ENCODE measurements around the gene VPS35L.

The VPS35L gene

DNA sequence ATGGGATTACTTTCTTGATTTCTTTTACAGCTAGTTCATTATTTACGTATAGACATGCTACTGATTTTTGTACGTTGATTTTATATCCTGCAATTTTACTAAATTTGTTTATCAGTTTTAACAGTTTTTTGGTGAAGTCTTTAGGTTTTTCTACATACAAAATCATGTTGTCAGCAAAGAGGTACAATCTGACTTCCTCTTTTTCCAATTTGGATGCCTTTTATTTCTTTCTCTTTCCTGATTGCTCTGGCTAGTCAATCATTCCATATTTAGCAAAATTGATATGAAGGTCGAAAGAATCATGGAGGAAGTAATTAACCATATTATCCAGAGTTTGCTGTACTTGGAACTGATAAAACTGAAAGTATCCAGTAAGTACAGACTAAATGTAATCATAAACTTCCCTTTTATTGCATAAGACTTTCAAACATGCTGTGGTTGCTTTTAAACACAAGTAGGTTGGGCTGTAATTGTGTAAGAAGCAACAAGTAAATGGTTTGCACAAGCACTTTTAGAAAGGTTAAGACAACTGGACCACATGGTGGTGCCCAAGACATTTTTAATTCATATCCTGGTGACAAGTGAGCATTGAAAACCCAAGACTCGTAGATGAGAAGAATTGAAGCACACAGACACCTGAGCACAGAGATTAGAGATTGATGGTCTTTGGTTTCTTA, 42.0 kb upstream of the VPS35L start:
- Histone ChIP-seq H2AFZ (ENCODE audit: insufficient read depth, low read length, poor library complexity) (no peak overlapping the region), H3K9me3 (ENCODE audit: insufficient read depth, low read depth, low read length) (no peaks in the 10 kb centered on the region), H3K36me3 (ENCODE audit: control insufficient read depth in 1 of 2, insufficient read depth in 2 of 2, low read length in 2 of 2) (peaks cover 2 to 9% of the 10 kb centered on the region in 2 experiments), H3K79me1 (ENCODE audit: low read length) (no peaks in the 10 kb centered on the region), H4K8ac (ENCODE audit: low read depth, low read length) (no peak overlapping the region), H3K18ac (ENCODE audit: low read length) (no peak overlapping the region), H3K4me2 (ENCODE audit: low read length) (no peak overlapping the region), H4K12ac (ENCODE audit: low read depth, low read length) (no peak overlapping the region), H3K9ac (ENCODE audit: low read length) (no peak overlapping the region), H2BK5ac (ENCODE audit: low read depth, low read length, poor library complexity) (no peak overlapping the region), H3K14ac (ENCODE audit: low read length) (no peak overlapping the region), H3K4me1 (ENCODE audit: control insufficient read depth in 1 of 2, insufficient read depth in 2 of 2, low read length in 2 of 2) (no peaks in the 10 kb centered on the region), H2BK12ac (ENCODE audit: low read length) (no peak overlapping the region), H3K79me2 (ENCODE audit: control insufficient read depth, insufficient read depth, low read length, poor library complexity) (no peaks in the 10 kb centered on the region), H3K27me3 (ENCODE audit: insufficient read depth, low read length) (no peaks in the 10 kb centered on the region), H2BK120ac (ENCODE audit: insufficient read depth, low read length, poor library complexity) (no peak overlapping the region), H3K23ac (ENCODE audit: low read length) (no peak overlapping the region), H3K4ac (ENCODE audit: low read depth, low read length) (no peak overlapping the region), H3K27ac (ENCODE audit: low read depth, low read length) (no peak overlapping the region), H4K91ac (ENCODE audit: low read depth, low read length) (no peak overlapping the region), H3K4me3 (ENCODE audit: low read depth, low read length) (no peak overlapping the region), H2AK5ac (ENCODE audit: low read length) (no peak overlapping the region)
- no CpG with 5 or more reads among the region's 4 CpGs for WGBS (ENCODE audit: extremely low coverage, insufficient coverage, insufficient read length)
- no peak for DNase-seq

DNA sequence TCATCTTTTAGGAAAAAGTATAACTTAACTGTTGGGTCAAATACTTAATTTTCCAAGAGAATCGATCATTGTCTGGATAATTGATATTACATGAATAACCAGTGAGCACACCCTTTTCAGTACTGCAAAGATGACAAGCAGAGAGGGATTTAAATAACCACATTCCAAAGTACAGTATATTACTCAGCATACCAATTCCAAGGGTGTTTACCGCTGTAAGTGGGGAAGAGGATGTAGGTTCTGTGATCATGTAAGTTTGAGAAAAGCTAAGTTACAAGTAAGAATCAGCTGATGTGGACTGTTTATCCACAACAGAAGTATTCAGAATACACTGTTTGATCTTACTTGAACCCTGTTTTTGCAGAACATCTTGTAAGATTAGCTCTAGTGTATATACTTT, 39.7 kb upstream of the VPS35L start:
- Histone ChIP-seq H2BK120ac (ENCODE audit: insufficient read depth, low read length, poor library complexity) (no peak overlapping the region), H3K27me3 (ENCODE audit: insufficient read depth, low read length) (no peaks in the 10 kb centered on the region), H3K18ac (ENCODE audit: low read length) (no peak overlapping the region), H3K4ac (ENCODE audit: low read depth, low read length) (no peak overlapping the region), H3K27ac (ENCODE audit: low read depth, low read length) (no peak overlapping the region), H3K9me3 (ENCODE audit: insufficient read depth, low read depth, low read length) (no peaks in the 10 kb centered on the region), H2BK5ac (ENCODE audit: low read depth, low read length, poor library complexity) (no peak overlapping the region), H3K4me2 (ENCODE audit: low read length) (no peak overlapping the region), H3K79me1 (ENCODE audit: low read length) (no peaks in the 10 kb centered on the region), H4K91ac (ENCODE audit: low read depth, low read length) (no peak overlapping the region), H4K8ac (ENCODE audit: low read depth, low read length) (no peak overlapping the region), H3K36me3 (ENCODE audit: control insufficient read depth in 1 of 2, insufficient read depth in 2 of 2, low read length in 2 of 2) (peaks cover 0 to 7% of the 10 kb centered on the region in 2 experiments), H3K4me3 (ENCODE audit: low read depth, low read length) (no peak overlapping the region), H3K4me1 (ENCODE audit: control insufficient read depth in 1 of 2, insufficient read depth in 2 of 2, low read length in 2 of 2) (no peaks in the 10 kb centered on the region), H3K9ac (ENCODE audit: low read length) (no peak overlapping the region), H3K23ac (ENCODE audit: low read length) (no peak overlapping the region), H3K79me2 (ENCODE audit: control insufficient read depth, insufficient read depth, low read length, poor library complexity) (peaks cover 2% of the 10 kb centered on the region), H2BK12ac (ENCODE audit: low read length) (no peak overlapping the region), H4K12ac (ENCODE audit: low read depth, low read length) (no peak overlapping the region), H3K14ac (ENCODE audit: low read length) (no peak overlapping the region), H2AFZ (ENCODE audit: insufficient read depth, low read length, poor library complexity) (no peak overlapping the region), H2AK5ac (ENCODE audit: low read length) (no peak overlapping the region)
- WGBS (ENCODE audit: extremely low coverage, insufficient coverage, insufficient read length): no CpG with 5 or more reads among the region's 2 CpGs
- DNase-seq: no peak

DNA sequence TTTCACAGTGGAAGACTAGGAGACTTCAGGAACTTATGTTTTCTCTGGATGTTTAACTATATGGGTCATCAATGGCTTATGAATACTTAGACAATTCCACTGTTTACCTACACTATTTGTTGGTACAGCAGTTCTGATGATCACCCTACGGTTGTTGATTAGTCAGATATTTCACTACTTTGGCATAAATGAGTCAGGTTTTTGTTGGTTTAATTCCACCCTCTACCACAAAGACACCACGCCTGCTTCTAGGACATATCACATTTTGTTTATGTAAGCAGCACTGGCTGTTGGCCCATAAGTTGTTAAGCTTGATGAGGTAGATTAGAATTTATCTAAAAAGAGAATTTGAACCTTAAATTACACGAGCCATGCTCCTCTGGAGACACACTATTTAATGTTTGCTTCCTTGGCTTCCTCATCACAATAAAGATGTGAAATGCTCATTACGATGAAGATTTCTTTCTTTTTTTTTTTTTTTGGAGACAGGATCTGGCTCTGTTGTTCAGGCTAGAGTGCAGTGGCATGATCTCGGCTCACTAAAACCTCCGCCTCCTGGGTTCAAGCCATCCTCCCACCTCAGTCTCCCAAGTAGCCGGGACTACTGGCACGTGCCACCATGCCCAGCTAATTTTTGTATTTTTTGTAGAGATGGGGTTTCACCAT, 37.9 kb upstream of the VPS35L start:
- Histone ChIP-seq H2AFZ (ENCODE audit: insufficient read depth, low read length, poor library complexity) (no peak overlapping the region), H3K27me3 (ENCODE audit: insufficient read depth, low read length) (no peaks in the 10 kb centered on the region), H3K9ac (ENCODE audit: low read length) (no peak overlapping the region), H2BK12ac (ENCODE audit: low read length) (no peak overlapping the region), H4K91ac (ENCODE audit: low read depth, low read length) (no peak overlapping the region), H3K14ac (ENCODE audit: low read length) (no peak overlapping the region), H3K27ac (ENCODE audit: low read depth, low read length) (no peak overlapping the region), H3K4me3 (ENCODE audit: low read depth, low read length) (no peak overlapping the region), H4K8ac (ENCODE audit: low read depth, low read length) (no peak overlapping the region), H3K9me3 (ENCODE audit: insufficient read depth, low read depth, low read length) (no peaks in the 10 kb centered on the region), H3K4me1 (ENCODE audit: control insufficient read depth in 1 of 2, insufficient read depth in 2 of 2, low read length in 2 of 2) (no peaks in the 10 kb centered on the region), H3K18ac (ENCODE audit: low read length) (no peak overlapping the region), H3K79me2 (ENCODE audit: control insufficient read depth, insufficient read depth, low read length, poor library complexity) (peaks cover 6% of the 10 kb centered on the region), H3K36me3 (ENCODE audit: control insufficient read depth in 1 of 2, insufficient read depth in 2 of 2, low read length in 2 of 2) (peaks cover 0 to 7% of the 10 kb centered on the region in 2 experiments), H3K23ac (ENCODE audit: low read length) (no peak overlapping the region), H3K4me2 (ENCODE audit: low read length) (no peak overlapping the region), H2BK5ac (ENCODE audit: low read depth, low read length, poor library complexity) (no peak overlapping the region), H3K4ac (ENCODE audit: low read depth, low read length) (no peak overlapping the region), H2BK120ac (ENCODE audit: insufficient read depth, low read length, poor library complexity) (no peak overlapping the region), H2AK5ac (ENCODE audit: low read length) (no peak overlapping the region), H3K79me1 (ENCODE audit: low read length) (peaks cover 7% of the 10 kb centered on the region), H4K12ac (ENCODE audit: low read depth, low read length) (no peak overlapping the region)
- DNase-seq: no peak
- no CpG with 5 or more reads among the region's 8 CpGs for WGBS (ENCODE audit: extremely low coverage, insufficient coverage, insufficient read length)

DNA sequence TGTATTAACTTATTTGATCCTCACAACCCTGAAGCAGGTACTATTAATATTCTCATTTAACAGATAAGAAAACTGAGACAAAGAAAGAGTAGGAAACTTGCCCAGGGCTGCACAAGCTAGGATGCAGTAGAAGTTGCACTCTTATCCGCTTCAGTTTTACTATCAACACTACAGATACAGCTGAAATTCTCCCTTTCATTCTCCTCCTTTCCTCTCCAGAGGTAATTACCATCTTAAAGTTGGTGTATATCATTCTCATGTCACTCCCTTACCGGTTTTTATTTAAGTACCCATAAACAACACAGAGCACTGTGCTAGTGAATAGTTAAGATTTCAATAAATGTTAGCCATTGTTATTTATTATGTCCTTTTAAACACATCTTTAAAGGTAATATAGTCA, 37.1 kb upstream of the VPS35L start:
- Histone ChIP-seq H2AFZ (ENCODE audit: insufficient read depth, low read length, poor library complexity) (no peak overlapping the region), H3K79me1 (ENCODE audit: low read length) (peaks cover 7% of the 10 kb centered on the region), H3K4me1 (ENCODE audit: control insufficient read depth in 1 of 2, insufficient read depth in 2 of 2, low read length in 2 of 2) (no peaks in the 10 kb centered on the region), H2BK12ac (ENCODE audit: low read length) (no peak overlapping the region), H3K36me3 (ENCODE audit: control insufficient read depth in 1 of 2, insufficient read depth in 2 of 2, low read length in 2 of 2) (peaks cover 0 to 7% of the 10 kb centered on the region in 2 experiments), H2BK5ac (ENCODE audit: low read depth, low read length, poor library complexity) (no peak overlapping the region), H3K18ac (ENCODE audit: low read length) (no peak overlapping the region), H4K91ac (ENCODE audit: low read depth, low read length) (no peak overlapping the region), H3K4me2 (ENCODE audit: low read length) (no peak overlapping the region), H3K9ac (ENCODE audit: low read length) (no peak overlapping the region), H3K27ac (ENCODE audit: low read depth, low read length) (no peak overlapping the region), H2AK5ac (ENCODE audit: low read length) (no peak overlapping the region), H3K4me3 (ENCODE audit: low read depth, low read length) (no peak overlapping the region), H3K4ac (ENCODE audit: low read depth, low read length) (no peak overlapping the region), H3K14ac (ENCODE audit: low read length) (no peak overlapping the region), H3K27me3 (ENCODE audit: insufficient read depth, low read length) (no peaks in the 10 kb centered on the region), H4K12ac (ENCODE audit: low read depth, low read length) (no peak overlapping the region), H4K8ac (ENCODE audit: low read depth, low read length) (no peak overlapping the region), H3K23ac (ENCODE audit: low read length) (no peak overlapping the region), H3K79me2 (ENCODE audit: control insufficient read depth, insufficient read depth, low read length, poor library complexity) (peaks cover 6% of the 10 kb centered on the region), H3K9me3 (ENCODE audit: insufficient read depth, low read depth, low read length) (no peaks in the 10 kb centered on the region), H2BK120ac (ENCODE audit: insufficient read depth, low read length, poor library complexity) (no peak overlapping the region)
- no peak for DNase-seq
- WGBS (ENCODE audit: extremely low coverage, insufficient coverage, insufficient read length): no CpG with 5 or more reads among the region's 2 CpGs
